Activated T-helper 2 cell treated with anti-CD3 and anti-CD28 coated beads, Interferon-gamma antibody, Interleukin-2, Interleukin-4, amounts not matched to agents 10 μg/mL and 5 μg/mL and 100 μg/mL, durations not matched to agents 14 hours and 24 hours and 36 hours (primary cell): Measurements from ENCODE around the gene ZP3. TPM values are rescaled to one million over a fixed set of nuclear protein-coding genes. Genes with fewer than 3 reads are reported as not detected.
A peak's percentile ranks its signal among the peaks of the same experiment; 100 is the strongest.
"Not testable (repeated sequence)": the region's sequence is repeated elsewhere in the genome, so short reads cannot be mapped to it uniquely, and the experiment has no call there.

Source experiments
- DNase-seq: peaks from one replicate; pipeline ENCODE4 v3.0.0; 2021; ENCODE audit warnings: low spot score
- H3K27ac Mint-ChIP-seq: one replicate; pipeline ENCODE4 v1.8.0; 2021; ENCODE audit warnings: mixed read lengths
- H3K27me3 Mint-ChIP-seq: one replicate; pipeline ENCODE4 v1.8.0; 2021; ENCODE audit warnings: low read depth, mixed read lengths
- H3K36me3 Mint-ChIP-seq: one replicate; pipeline ENCODE4 v1.8.0; 2021; ENCODE audit warnings: low read depth, mixed read lengths
- H3K4me1 Mint-ChIP-seq: one replicate; pipeline ENCODE4 v1.8.0; 2021; ENCODE audit warnings: low read depth, mixed read lengths
- H3K4me3 Mint-ChIP-seq: one replicate; pipeline ENCODE4 v1.8.0; 2021; ENCODE audit warnings: low read depth, mild to moderate bottlenecking, moderate library complexity, mixed read lengths
- H3K9me3 Mint-ChIP-seq: one replicate; pipeline ENCODE4 v1.8.0; 2021; ENCODE audit warnings: mixed read lengths
- intact Hi-C: fragments of 100-400 bp; cut with micrococcal nuclease; formaldehyde crosslinking; loops from one replicate; pipeline ENCODE4 v1.15.1; 2023
- total RNA-seq: library from RNA; stranded (reverse); gene quantifications from 2 replicates; pipeline ENCODE4 v1.2.3, GENCODE V29; 2022

The ZP3 gene
- total RNA-seq, 1 donor from 2014 or later, result 8.2 TPM

GRCh38 chr7:76394957-76395356, 29.8 kb upstream of the ZP3 start:
- Mint-ChIP-seq H3K4me3 (peak overlapping the region; percentile 3), H3K27ac (no peak overlapping the region), H3K4me1 (peaks cover 15% of the 10 kb centered on the region), H3K36me3 (no peaks in the 10 kb centered on the region), H3K9me3 (no peaks in the 10 kb centered on the region), H3K27me3 (no peaks in the 10 kb centered on the region)
- intact Hi-C loops, result no loop called here
- no peak for DNase-seq

- DNase-seq, intact Hi-C loops, H3K27me3 Mint-ChIP-seq, H3K27ac Mint-ChIP-seq, H3K9me3 Mint-ChIP-seq, H3K36me3 Mint-ChIP-seq, H3K4me3 Mint-ChIP-seq: not testable (repeated sequence)
- H3K4me1 Mint-ChIP-seq, result peaks cover 15% of the 10 kb centered on the region
Measured at GRCh38 chr7:76395605-76395964, 29.2 kb upstream of the ZP3 start.

GRCh38 chr7:76395965-76396726, 28.6 kb upstream of the ZP3 start:
- H3K27ac Mint-ChIP-seq, result no peak overlapping the region
- no peaks in the 10 kb centered on the region for H3K9me3 Mint-ChIP-seq
- intact Hi-C loops, result loop anchor here (2.0 kb wide), 1 partner anchor 77 kb away; no protein-coding TSS in a partner anchor
- H3K4me3 Mint-ChIP-seq, result no peak overlapping the region
- H3K4me1 Mint-ChIP-seq, result peaks cover 15% of the 10 kb centered on the region
- H3K36me3 Mint-ChIP-seq, result no peaks in the 10 kb centered on the region
- no peak for DNase-seq
- H3K27me3 Mint-ChIP-seq, result no peaks in the 10 kb centered on the region

GRCh38 chr7:76396864-76397263, 27.9 kb upstream of the ZP3 start:
- Mint-ChIP-seq H3K4me3 (peak overlapping the region; percentile 69), H3K36me3 (no peaks in the 10 kb centered on the region), H3K9me3 (no peaks in the 10 kb centered on the region), H3K27me3 (no peaks in the 10 kb centered on the region), H3K27ac (no peak overlapping the region), H3K4me1 (peaks cover 15% of the 10 kb centered on the region)
- intact Hi-C loops, result loop anchor here (1.0 to 2.0 kb wide), 2 partner anchors 38 to 78 kb away; no protein-coding TSS in a partner anchor
- no peak for DNase-seq

GRCh38 chr7:76397409-76398183, 27.2 kb upstream of the ZP3 start:
- Mint-ChIP-seq H3K4me1 (peaks cover 15% of the 10 kb centered on the region), H3K27me3 (no peaks in the 10 kb centered on the region), H3K4me3 (peak overlapping the region; percentile 79), H3K9me3 (no peaks in the 10 kb centered on the region), H3K27ac (peak overlapping the region; percentile 16), H3K36me3 (no peaks in the 10 kb centered on the region)
- peak; percentile 73 for DNase-seq
- intact Hi-C loops, result loop anchor here (1.0 to 2.0 kb wide), 2 partner anchors 38 to 79 kb away; no protein-coding TSS in a partner anchor

GRCh38 chr7:76400248-76400647, 24.5 kb upstream of the ZP3 start:
- Mint-ChIP-seq H3K9me3 (no peaks in the 10 kb centered on the region), H3K4me3 (no peak overlapping the region), H3K27ac (no peak overlapping the region), H3K4me1 (peaks cover 16% of the 10 kb centered on the region), H3K27me3 (no peaks in the 10 kb centered on the region), H3K36me3 (no peaks in the 10 kb centered on the region)
- intact Hi-C loops, result no loop called here
- DNase-seq, result no peak

- H3K9me3 Mint-ChIP-seq, DNase-seq, H3K27me3 Mint-ChIP-seq, H3K27ac Mint-ChIP-seq, H3K36me3 Mint-ChIP-seq, H3K4me1 Mint-ChIP-seq, intact Hi-C loops, H3K4me3 Mint-ChIP-seq: not testable (repeated sequence)
Measured at GRCh38 chr7:76403097-76403496, 21.7 kb upstream of the ZP3 start.

- no peak overlapping the region for H3K4me3 Mint-ChIP-seq
Measured at GRCh38 chr7:76403780-76404494, 20.8 kb upstream of the ZP3 start.

GRCh38 chr7:76405738-76406137, 19.0 kb upstream of the ZP3 start:
- no peak overlapping the region for H3K27ac Mint-ChIP-seq
- no peaks in the 10 kb centered on the region for H3K9me3 Mint-ChIP-seq
- H3K27me3 Mint-ChIP-seq, result no peaks in the 10 kb centered on the region
- H3K4me3 Mint-ChIP-seq, result no peak overlapping the region
- no peak for DNase-seq
- H3K36me3 Mint-ChIP-seq, result no peaks in the 10 kb centered on the region
- peaks cover 6% of the 10 kb centered on the region for H3K4me1 Mint-ChIP-seq
- intact Hi-C loops, result no loop called here

More at GRCh38 chr7:76403780-76404494, 20.8 kb upstream of the ZP3 start:
- intact Hi-C loops, result no loop called here
- Mint-ChIP-seq H3K4me1 (peaks cover 6% of the 10 kb centered on the region), H3K9me3 (no peaks in the 10 kb centered on the region), H3K36me3 (no peaks in the 10 kb centered on the region), H3K27me3 (no peaks in the 10 kb centered on the region), H3K27ac (no peak overlapping the region)
- no peak for DNase-seq

GRCh38 chr7:76407718-76408117, 17.0 kb upstream of the ZP3 start:
- Mint-ChIP-seq H3K4me3 (no peak overlapping the region), H3K4me1 (peaks cover 6% of the 10 kb centered on the region), H3K9me3 (no peaks in the 10 kb centered on the region), H3K27ac (no peak overlapping the region), H3K27me3 (no peaks in the 10 kb centered on the region), H3K36me3 (peaks cover 3% of the 10 kb centered on the region)
- intact Hi-C loops, result no loop called here
- no peak for DNase-seq

- intact Hi-C loops, result no loop called here
- Mint-ChIP-seq H3K36me3 (peaks cover 3% of the 10 kb centered on the region), H3K9me3 (no peaks in the 10 kb centered on the region), H3K4me3 (no peak overlapping the region), H3K27ac (no peak overlapping the region), H3K4me1 (peaks cover 6% of the 10 kb centered on the region), H3K27me3 (no peaks in the 10 kb centered on the region)
- DNase-seq, result no peak
Measured at GRCh38 chr7:76408121-76408560, 16.6 kb upstream of the ZP3 start.

- H3K4me3 Mint-ChIP-seq, result no peak within 1 kb of the TSS
- intact Hi-C loops, result no loop called here
- no peak within 1 kb of the TSS for H3K27ac Mint-ChIP-seq
- no peaks in the 10 kb centered on the region for H3K9me3 Mint-ChIP-seq
- H3K36me3 Mint-ChIP-seq, result peaks cover 3% of the 10 kb centered on the region
- no peaks in the 10 kb centered on the region for H3K27me3 Mint-ChIP-seq
- no peaks in the 10 kb centered on the region for H3K4me1 Mint-ChIP-seq
- no peak for DNase-seq
Measured at GRCh38 chr7:76409537-76409936, 15.2 kb upstream of the ZP3 start, which contains the start of gene SSC4D. Gene SSC4D, minus strand, starts transcription at chr7:76409697. Its CDS starts 5,258 bp downstream, at chr7:76404439.
